CD8-positive, alpha-beta memory T cell (primary cell): ENCODE measurements around the gene LHB. TPM values are rescaled to one million over a fixed set of nuclear protein-coding genes. Genes with fewer than 3 reads are reported as not detected.

ENCODE experiments used
- CTCF ChIA-PET: fragments of 350-600 bp; sonication (Branson Sonifier 250); formaldehyde crosslinking; loops from one replicate; lab custom pipeline; 2021; ENCODE audit warnings: antibody characterized with exemption; lab: Charles Lee
- POLR2A ChIA-PET: fragments of 350-600 bp; sonication (Branson Sonifier 250); formaldehyde crosslinking; loops from one replicate; lab custom pipeline; 2021; ENCODE audit warnings: antibody characterized with exemption; lab: Charles Lee
- DNase-seq, 5 donors: peaks; one replicate each; pipeline versions ENCODE4 v3.0.0 to v3.0.0-alpha.2; 2020 to 2022; ENCODE audit warnings: mixed read lengths in 1 of 5
- H3K27ac ChIP-seq: one replicate; pipeline ENCODE4 v1.7.0; 2013; ENCODE audit warnings: low read depth, mild to moderate bottlenecking, low read length, moderate library complexity
- H3K27me3 ChIP-seq: 2 replicates; pipeline ENCODE4 v1.7.0; 2013; ENCODE audit warnings: low read length, mild to moderate bottlenecking; ENCODE audit not compliant: insufficient read depth, poor library complexity, severe bottlenecking
- H3K36me3 ChIP-seq: 2 replicates; pipeline ENCODE4 v1.7.0; 2013; ENCODE audit warnings: mild to moderate bottlenecking, low read length, moderate library complexity; ENCODE audit not compliant: insufficient read depth
- H3K4me1 ChIP-seq: 2 replicates; pipeline ENCODE4 v1.7.0; 2013; ENCODE audit warnings: mild to moderate bottlenecking, low read length, moderate library complexity; ENCODE audit not compliant: insufficient read depth
- H3K4me3 ChIP-seq: 2 replicates; pipeline ENCODE4 v1.7.0; 2013; ENCODE audit warnings: mild to moderate bottlenecking, low read length
- H3K9me3 ChIP-seq: 2 replicates; pipeline ENCODE4 v1.7.0; 2013; ENCODE audit warnings: mild to moderate bottlenecking, low read length
- H3K27ac Mint-ChIP-seq, 8 donors: one replicate each; pipeline ENCODE4 v1.8.0; 2020 to 2021; ENCODE audit warnings: mixed read lengths in 8 of 8, mild to moderate bottlenecking in 6 of 8, inconsistent platforms in 3 of 8, moderate library complexity in 3 of 8
- H3K27me3 Mint-ChIP-seq, 2 donors: one replicate each; pipeline ENCODE4 v1.8.0; 2020 to 2021; ENCODE audit warnings: mixed read lengths in 2 of 2, mild to moderate bottlenecking in 1 of 2, moderate library complexity in 1 of 2
- H3K36me3 Mint-ChIP-seq, 3 donors: one replicate each; pipeline ENCODE4 v1.8.0; 2020 to 2021; ENCODE audit warnings: mixed read lengths in 3 of 3, inconsistent platforms in 1 of 3, mild to moderate bottlenecking in 1 of 3
- H3K4me1 Mint-ChIP-seq, 3 donors: one replicate each; pipeline ENCODE4 v1.8.0; 2020 to 2021; ENCODE audit warnings: mixed read lengths in 3 of 3, inconsistent platforms in 1 of 3, mild to moderate bottlenecking in 1 of 3
- H3K4me3 Mint-ChIP-seq, 7 donors: one replicate each; pipeline ENCODE4 v1.8.0; 2020 to 2021; ENCODE audit warnings: mixed read lengths in 7 of 7, mild to moderate bottlenecking in 6 of 7, moderate library complexity in 4 of 7, inconsistent platforms in 2 of 7
- H3K9me3 Mint-ChIP-seq, 5 donors: one replicate each; pipeline ENCODE4 v1.8.0; 2020 to 2022; ENCODE audit warnings: mixed read lengths in 5 of 5, mild to moderate bottlenecking in 3 of 5, moderate library complexity in 2 of 5, inconsistent platforms in 1 of 5
- polyA plus RNA-seq: library from polyadenylated mRNA; unstranded; fragments of 300-500 nt; fragmentation: Illumina TruSeq; gene quantifications from one replicate; pipeline ENCODE4 v1.2.3, GENCODE V29; 2021
- total RNA-seq, 2 experiments: library from RNA; stranded (reverse); gene quantifications; one replicate each; pipeline ENCODE4 v1.2.3, GENCODE V29; 2021

LHB gene
- total and polyA plus RNA-seq, 3 experiments from 2014 or later: not detected

DNA sequence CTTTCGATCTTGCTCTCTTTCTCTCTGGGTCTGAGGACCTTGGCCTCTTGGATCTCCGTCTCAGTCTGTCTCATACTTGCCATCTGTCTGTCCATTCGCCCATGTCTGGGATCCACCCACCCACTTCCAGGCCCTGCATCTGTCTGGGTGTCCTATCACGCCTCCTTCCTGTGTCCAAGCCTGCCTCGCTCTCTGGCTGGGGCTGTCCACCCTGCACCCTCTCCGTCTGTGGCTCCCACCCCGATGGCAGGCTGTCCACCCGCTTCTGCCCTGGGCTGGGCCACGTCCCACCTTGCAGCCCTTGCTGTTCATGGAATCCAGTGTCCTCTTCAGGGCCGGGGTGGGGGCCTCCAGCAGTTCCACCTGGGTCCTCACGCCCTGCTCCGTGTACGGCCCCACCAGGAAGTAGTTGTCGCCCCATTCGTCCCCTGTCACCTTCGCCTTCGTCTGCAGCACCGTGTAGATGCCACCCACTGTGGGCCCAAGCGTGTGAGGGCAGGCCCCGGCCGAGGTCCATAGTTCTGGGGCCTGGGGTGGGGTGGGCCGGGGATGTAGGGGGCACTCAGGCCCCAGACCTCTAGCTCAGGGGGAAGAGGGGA is 25.8 kb downstream of the LHB start:
- peak overlapping the region in 2 of 7 donors; percentile 9 to 10 for H3K4me3 Mint-ChIP-seq
- CTCF ChIA-PET: interaction anchor here (1.2 to 3.2 kb wide), 3 partner anchors 24 to 116 kb away, joined by 3 to 25 read pairs (median 20); partner anchors contain the start of genes FTL and LHB
- peaks cover 31 to 43% (median 41%) of the 10 kb centered on the region in 3 donors for H3K4me1 Mint-ChIP-seq

DNA sequence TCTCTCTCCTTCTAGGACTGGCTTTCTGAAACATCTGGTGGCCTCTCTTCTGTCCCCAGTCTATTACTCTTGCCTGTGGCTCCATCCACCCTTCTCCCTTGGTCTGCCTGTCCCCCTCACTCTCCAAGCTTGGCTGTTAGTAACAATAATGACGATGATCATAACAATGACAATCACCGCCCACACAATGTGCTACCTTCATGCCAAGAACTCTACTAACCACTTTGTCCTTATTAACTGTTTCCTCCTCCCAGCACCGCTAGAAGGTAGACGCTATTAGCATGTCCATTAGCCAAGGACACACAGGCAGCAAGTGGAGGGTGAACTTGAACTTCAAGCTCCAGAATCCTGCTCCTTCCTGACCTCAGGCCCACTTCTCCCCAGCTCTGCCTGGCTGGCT is 26.5 kb downstream of the LHB start:
- H3K4me1 ChIP-seq: peaks cover 27% of the 10 kb centered on the region
- no peak for DNase-seq
- H3K27me3 ChIP-seq: no peaks in the 10 kb centered on the region
- H3K36me3 Mint-ChIP-seq: peaks cover 4 to 44% (median 11%) of the 10 kb centered on the region in 3 donors
- H3K9me3 Mint-ChIP-seq: no peaks in the 10 kb centered on the region
- peaks cover under 1% of the 10 kb centered on the region for H3K36me3 ChIP-seq
- no peaks in the 10 kb centered on the region for H3K9me3 ChIP-seq
- H3K27ac Mint-ChIP-seq: peak overlapping the region in 4 of 8 donors; percentile 7 to 84 (median 23)
- peak overlapping the region in 3 of 7 donors; percentile 3 to 15 (median 14) for H3K4me3 Mint-ChIP-seq
- H3K4me1 Mint-ChIP-seq: peaks cover 31 to 43% (median 40%) of the 10 kb centered on the region in 3 donors
- POLR2A ChIA-PET: no interaction called here
- CTCF ChIA-PET: interaction anchor here (1.2 kb wide), 1 partner anchor 116 kb away, joined by 3 read pairs; no protein-coding TSS in a partner anchor
- H3K4me3 ChIP-seq: no peak overlapping the region
- H3K27me3 Mint-ChIP-seq: peaks cover 0 to 2% of the 10 kb centered on the region in 2 donors
- no peak overlapping the region for H3K27ac ChIP-seq

More for the DNA sequence above, 25.8 kb downstream of the LHB start:
- H3K9me3 ChIP-seq: no peaks in the 10 kb centered on the region
- H3K4me3 ChIP-seq: no peak overlapping the region
- Mint-ChIP-seq H3K36me3 (peaks cover 4 to 39% (median 11%) of the 10 kb centered on the region in 3 donors), H3K27me3 (peaks cover 0 to 2% of the 10 kb centered on the region in 2 donors), H3K27ac (peak overlapping the region in 3 of 8 donors; percentile 69 to 90 (median 78)), H3K9me3 (no peaks in the 10 kb centered on the region)
- no peaks in the 10 kb centered on the region for H3K27me3 ChIP-seq
- H3K27ac ChIP-seq: peak overlapping the region; percentile 81
- peaks cover 27% of the 10 kb centered on the region for H3K4me1 ChIP-seq
- POLR2A ChIA-PET: no interaction called here
- DNase-seq: no peak
- no peaks in the 10 kb centered on the region for H3K36me3 ChIP-seq

DNA sequence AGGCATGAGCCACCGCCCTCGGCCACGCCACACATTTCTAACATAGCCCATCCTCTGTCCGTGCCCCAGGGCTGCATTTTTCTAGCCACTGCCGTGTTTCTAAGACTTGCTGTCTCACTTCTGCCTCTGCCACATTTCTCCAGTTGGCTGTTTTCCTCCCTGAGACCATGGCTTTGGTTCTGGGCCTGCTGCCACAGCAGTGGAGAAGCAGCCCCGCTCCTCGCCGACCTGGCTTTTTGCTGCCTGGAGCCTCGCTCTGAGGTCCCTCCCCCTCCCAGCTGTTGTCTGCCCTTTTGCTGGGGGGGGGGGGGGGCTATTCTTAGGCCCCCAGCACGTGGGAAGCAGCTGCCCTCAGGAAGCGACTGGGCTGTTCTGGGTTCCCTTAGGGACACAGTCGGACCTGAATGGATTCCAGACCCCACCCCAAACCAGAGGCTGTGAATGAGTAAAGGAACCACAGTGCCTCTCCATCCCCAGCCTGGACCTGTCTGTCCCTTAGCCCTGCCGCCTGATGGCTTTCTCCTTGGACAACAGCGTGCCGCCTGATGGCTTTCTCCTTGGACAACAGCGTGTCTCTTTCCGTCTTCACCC is 27.1 kb downstream of the LHB start:
- peaks cover 0 to 2% of the 10 kb centered on the region in 2 donors for H3K27me3 Mint-ChIP-seq
- no peaks in the 10 kb centered on the region for H3K27me3 ChIP-seq
- no peak overlapping the region for H3K27ac ChIP-seq
- H3K36me3 Mint-ChIP-seq: peaks cover 4 to 47% (median 11%) of the 10 kb centered on the region in 3 donors
- ChIA-PET CTCF (no interaction called here), POLR2A (no interaction called here)
- H3K9me3 Mint-ChIP-seq: no peaks in the 10 kb centered on the region
- H3K9me3 ChIP-seq: no peaks in the 10 kb centered on the region
- peaks cover 25 to 37% (median 34%) of the 10 kb centered on the region in 3 donors for H3K4me1 Mint-ChIP-seq
- H3K4me3 Mint-ChIP-seq: peak overlapping the region in 1 of 7 donors; percentile 24
- H3K4me3 ChIP-seq: no peak overlapping the region
- H3K27ac Mint-ChIP-seq: peak overlapping the region in 2 of 8 donors; percentile 17 to 84
- peaks cover 6% of the 10 kb centered on the region for H3K36me3 ChIP-seq
- no peak for DNase-seq
- H3K4me1 ChIP-seq: peaks cover 22% of the 10 kb centered on the region

DNA sequence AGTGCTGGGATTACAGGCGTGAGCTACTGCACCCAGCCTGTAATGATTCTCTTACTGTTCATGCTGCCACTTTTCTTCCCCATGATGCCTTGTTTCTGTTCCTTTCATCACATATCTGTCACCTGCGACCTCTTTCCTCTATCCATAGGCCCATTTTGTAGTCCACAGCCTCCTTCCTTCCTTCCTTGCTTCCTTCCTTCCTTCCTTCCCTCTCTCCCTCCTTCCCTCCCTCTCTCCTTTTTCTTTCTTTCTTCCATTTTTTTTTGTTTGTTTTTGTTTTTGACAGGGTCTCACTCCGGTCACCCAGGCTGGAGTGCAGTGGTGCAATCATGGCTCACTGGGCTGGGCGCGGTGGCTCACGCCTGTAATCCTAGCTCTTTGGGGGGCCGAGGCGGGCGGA is 28.0 kb downstream of the LHB start:
- POLR2A ChIA-PET: no interaction called here
- DNase-seq: no peak
- H3K4me1 Mint-ChIP-seq: peaks cover 19 to 29% (median 27%) of the 10 kb centered on the region in 3 donors
- H3K27me3 Mint-ChIP-seq: peaks cover 0 to 2% of the 10 kb centered on the region in 2 donors
- H3K27ac ChIP-seq: no peak overlapping the region
- H3K27me3 ChIP-seq: no peaks in the 10 kb centered on the region
- peaks cover 6% of the 10 kb centered on the region for H3K36me3 ChIP-seq
- H3K27ac Mint-ChIP-seq: peak overlapping the region in 4 of 8 donors; percentile 30 to 66 (median 50)
- CTCF ChIA-PET: interaction anchor here (1.2 kb wide), 1 partner anchor 19 kb away, joined by 3 read pairs; no protein-coding TSS in a partner anchor
- H3K9me3 Mint-ChIP-seq: no peaks in the 10 kb centered on the region
- H3K4me3 ChIP-seq: no peak overlapping the region
- H3K9me3 ChIP-seq: no peaks in the 10 kb centered on the region
- peaks cover 13% of the 10 kb centered on the region for H3K4me1 ChIP-seq
- H3K4me3 Mint-ChIP-seq: no peak overlapping the region
- peaks cover 4 to 47% (median 11%) of the 10 kb centered on the region in 3 donors for H3K36me3 Mint-ChIP-seq

DNA sequence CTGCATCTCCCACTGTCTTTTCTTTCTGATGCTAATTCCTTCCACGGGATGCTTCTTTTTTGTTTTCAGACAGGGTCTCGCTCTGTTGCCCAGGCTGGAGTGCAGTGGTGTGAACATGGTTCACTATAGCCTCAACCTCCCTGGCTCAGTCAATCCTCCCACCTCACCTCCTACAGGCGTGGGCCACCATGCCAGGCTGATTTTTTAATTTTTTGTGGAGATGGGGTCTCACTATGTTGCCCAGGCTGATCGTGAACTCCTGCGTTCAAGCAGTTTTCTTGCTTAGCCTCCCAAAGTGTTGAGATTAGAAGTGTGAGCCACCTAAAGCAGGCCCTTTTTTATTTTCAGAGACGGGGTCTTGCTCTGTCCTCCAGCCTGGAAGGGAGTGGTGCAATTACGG is 28.6 kb downstream of the LHB start:
- ChIA-PET POLR2A (no interaction called here), CTCF (interaction anchor here (1.2 kb wide), 1 partner anchor 18 kb away, joined by 3 read pairs; no protein-coding TSS in a partner anchor)
- peak overlapping the region in 1 of 8 donors; percentile 30 for H3K27ac Mint-ChIP-seq
- H3K4me3 Mint-ChIP-seq: peak overlapping the region in 1 of 7 donors; percentile 52
- Histone ChIP-seq H3K36me3 (peaks cover 6% of the 10 kb centered on the region), H3K4me1 (peaks cover 13% of the 10 kb centered on the region), H3K4me3 (no peak overlapping the region), H3K27ac (no peak overlapping the region), H3K27me3 (no peaks in the 10 kb centered on the region), H3K9me3 (no peaks in the 10 kb centered on the region)
- no peak for DNase-seq
- H3K4me1 Mint-ChIP-seq: peaks cover 16 to 26% (median 23%) of the 10 kb centered on the region in 3 donors
- H3K27me3 Mint-ChIP-seq: no peaks in the 10 kb centered on the region
- no peaks in the 10 kb centered on the region for H3K9me3 Mint-ChIP-seq
- peaks cover 4 to 48% (median 13%) of the 10 kb centered on the region in 3 donors for H3K36me3 Mint-ChIP-seq

DNA sequence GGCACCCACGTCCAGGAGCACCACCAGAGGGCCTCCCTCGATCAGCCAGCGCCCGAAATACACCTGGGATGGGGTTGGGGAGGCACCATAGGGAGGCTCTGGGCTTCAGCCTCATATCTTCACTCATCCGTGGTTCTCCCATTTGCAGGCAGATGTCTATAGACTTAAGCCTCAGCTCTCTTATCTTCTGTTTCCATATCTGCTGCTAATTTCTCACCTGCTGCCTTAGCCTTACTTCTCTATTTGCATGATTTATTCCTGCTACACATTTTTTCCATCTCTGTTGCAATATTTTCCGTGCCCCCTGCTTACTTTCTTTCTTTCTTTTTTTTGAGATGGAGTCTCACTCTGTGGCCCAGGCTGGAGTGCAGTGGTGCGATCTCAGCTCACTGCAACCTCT is 29.6 kb downstream of the LHB start:
- no peak overlapping the region for H3K4me3 ChIP-seq

DNA sequence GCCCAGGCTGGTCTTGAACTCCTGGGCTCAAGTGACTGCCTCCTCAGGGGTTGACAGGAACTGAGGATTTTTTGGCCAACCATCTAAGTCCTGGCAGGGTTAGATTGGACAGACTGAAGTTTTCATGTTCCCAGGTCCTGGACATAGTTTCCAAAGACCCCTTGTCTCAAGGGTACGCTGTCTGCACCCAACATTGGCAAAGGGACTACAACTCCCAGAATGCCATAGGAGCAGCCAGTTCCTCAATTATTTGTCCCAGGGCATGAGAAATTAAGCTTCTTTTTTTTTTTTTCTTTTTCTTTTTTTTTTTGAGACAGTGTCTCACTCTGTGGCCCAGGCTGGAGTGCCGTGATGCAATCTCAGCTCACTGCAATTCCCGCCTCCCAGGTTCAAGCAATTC is 30.7 kb downstream of the LHB start:
- DNase-seq: no peak
- POLR2A ChIA-PET: no interaction called here
- H3K4me1 ChIP-seq: no peaks in the 10 kb centered on the region

More for the DNA sequence above, 29.6 kb downstream of the LHB start:
- POLR2A ChIA-PET: no interaction called here
- no peak overlapping the region for H3K27ac Mint-ChIP-seq
- H3K4me1 Mint-ChIP-seq: peaks cover 12 to 19% (median 19%) of the 10 kb centered on the region in 3 donors
- H3K4me3 Mint-ChIP-seq: no peak overlapping the region
- no peak overlapping the region for H3K27ac ChIP-seq
- no peaks in the 10 kb centered on the region for H3K9me3 ChIP-seq
- H3K4me1 ChIP-seq: peaks cover 8% of the 10 kb centered on the region
- H3K27me3 Mint-ChIP-seq: no peaks in the 10 kb centered on the region
- H3K36me3 ChIP-seq: peaks cover 6% of the 10 kb centered on the region
- H3K27me3 ChIP-seq: no peaks in the 10 kb centered on the region
- H3K36me3 Mint-ChIP-seq: peaks cover 4 to 51% (median 15%) of the 10 kb centered on the region in 3 donors
- no peak for DNase-seq
- no peaks in the 10 kb centered on the region for H3K9me3 Mint-ChIP-seq
- CTCF ChIA-PET: no interaction called here

DNA sequence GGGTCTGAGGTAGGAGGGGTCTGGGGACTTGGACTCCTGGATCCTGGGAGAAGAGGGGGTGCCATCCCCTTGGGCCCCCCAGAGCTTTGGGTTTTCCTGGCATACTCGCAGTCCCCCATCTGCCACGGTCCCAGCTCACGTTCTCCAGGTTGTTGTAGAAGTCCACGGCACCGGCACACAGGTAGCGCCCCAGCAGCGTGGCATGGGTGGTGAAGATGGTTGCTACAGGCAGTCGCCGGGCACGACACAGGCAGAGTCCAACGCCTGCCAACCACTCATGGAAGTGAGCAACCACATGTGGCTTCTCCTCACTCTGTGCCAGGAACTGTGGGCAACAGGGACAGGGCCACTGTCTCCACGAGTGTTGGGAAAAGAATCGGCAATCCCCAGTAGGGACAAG is 31.2 kb downstream of the LHB start:
- no peaks in the 10 kb centered on the region for H3K4me1 ChIP-seq

More for the DNA sequence above, 30.7 kb downstream of the LHB start:
- peaks cover 7 to 13% (median 12%) of the 10 kb centered on the region in 3 donors for H3K4me1 Mint-ChIP-seq
- Histone ChIP-seq H3K9me3 (no peaks in the 10 kb centered on the region), H3K36me3 (peaks cover 6% of the 10 kb centered on the region), H3K27ac (no peak overlapping the region), H3K4me3 (no peak overlapping the region), H3K27me3 (no peaks in the 10 kb centered on the region)
- H3K27ac Mint-ChIP-seq: no peak overlapping the region
- CTCF ChIA-PET: no interaction called here
- no peaks in the 10 kb centered on the region for H3K9me3 Mint-ChIP-seq
- peaks cover 4 to 60% (median 20%) of the 10 kb centered on the region in 3 donors for H3K36me3 Mint-ChIP-seq
- no peaks in the 10 kb centered on the region for H3K27me3 Mint-ChIP-seq
- no peak overlapping the region for H3K4me3 Mint-ChIP-seq

More for the DNA sequence above, 31.2 kb downstream of the LHB start:
- POLR2A ChIA-PET: no interaction called here
- no peak for DNase-seq
- H3K27ac ChIP-seq: no peak overlapping the region
- peaks cover 7 to 9% (median 7%) of the 10 kb centered on the region in 3 donors for H3K4me1 Mint-ChIP-seq
- H3K36me3 ChIP-seq: peaks cover 6% of the 10 kb centered on the region
- H3K27me3 Mint-ChIP-seq: no peaks in the 10 kb centered on the region
- no peaks in the 10 kb centered on the region for H3K9me3 Mint-ChIP-seq
- H3K36me3 Mint-ChIP-seq: peaks cover 4 to 58% (median 20%) of the 10 kb centered on the region in 3 donors
- no peak overlapping the region for H3K4me3 ChIP-seq
- H3K27me3 ChIP-seq: no peaks in the 10 kb centered on the region
- H3K27ac Mint-ChIP-seq: peak overlapping the region in 1 of 8 donors; percentile 63
- H3K4me3 Mint-ChIP-seq: peak overlapping the region in 1 of 7 donors; percentile 40
- no peaks in the 10 kb centered on the region for H3K9me3 ChIP-seq
- CTCF ChIA-PET: no interaction called here
